PC-9 (cell line): ENCODE data around the gene FLYWCH2. TPM values are rescaled to one million over a fixed set of nuclear protein-coding genes. Genes with fewer than 3 reads are reported as not detected.

Experiments
- BruUV-seq: library from RNA; stranded (reverse); fragments of 400-500 nt; replicated peaks from 2 replicates; lab custom pipeline; 2021; lab: Mats Ljungman, UMichigan
- CTCF ChIA-PET: fragments of 300-600 bp; sonication (Branson Sonifier 250); formaldehyde crosslinking; loops from one replicate; lab custom pipeline; 2022; ENCODE audit warnings: antibody characterized with exemption; lab: Charles Lee
- POLR2A ChIA-PET: fragments of 300-600 bp; sonication (Branson Sonifier 250); formaldehyde crosslinking; loops from one replicate; lab custom pipeline; 2022; ENCODE audit warnings: antibody characterized with exemption; ENCODE audit not compliant: unreplicated experiment; lab: Charles Lee
- DNase-seq, 2 experiments: peaks; one replicate each; pipeline versions ENCODE4 v3.0.0 to v3.0.0-alpha.2; 2015 to 2022; ENCODE audit warnings: mixed read lengths in 1 of 2
- H2AFZ ChIP-seq: fragments of 200-600 bp; sonication (generic); 2 replicates; pipeline ENCODE4 v1.8.1; 2017; ENCODE audit warnings: antibody characterized with exemption
- H3F3A ChIP-seq: fragments of 200-600 bp; sonication (generic); 2 replicates; pipeline ENCODE4 v1.8.1; 2017; ENCODE audit warnings: antibody characterized with exemption, mild to moderate bottlenecking, low read depth; ENCODE audit not compliant: insufficient read depth
- H3K27ac ChIP-seq: fragments of 200-600 bp; sonication (generic); 2 replicates; pipeline ENCODE4 v1.6.1; 2016; ENCODE audit warnings: mixed run types
- H3K27me3 ChIP-seq: fragments of 200-600 bp; sonication (generic); 2 replicates; pipeline ENCODE4 v1.6.1; 2016; ENCODE audit warnings: low read depth, mixed run types; ENCODE audit not compliant: insufficient read depth
- H3K36me3 ChIP-seq: fragments of 200-600 bp; sonication (generic); 2 replicates; pipeline ENCODE4 v1.6.1; 2016; ENCODE audit warnings: low read depth, mixed run types
- H3K4me1 ChIP-seq: fragments of 200-600 bp; sonication (generic); replicated peaks from 2 replicates; pipeline ENCODE4 v1.6.1; 2016; ENCODE audit warnings: mixed run types; ENCODE audit not compliant: insufficient read depth
- H3K4me2 ChIP-seq: fragments of 200-600 bp; sonication (generic); 2 replicates; pipeline ENCODE4 v1.6.1; 2017; ENCODE audit warnings: mixed run types
- H3K4me3 ChIP-seq: fragments of 200-600 bp; sonication (generic); 2 replicates; pipeline ENCODE4 v1.6.1; 2016; ENCODE audit warnings: mixed run types
- H3K79me2 ChIP-seq: fragments of 200-600 bp; sonication (generic); 2 replicates; pipeline ENCODE4 v1.6.1; 2017; ENCODE audit warnings: low read depth, mixed run types
- H3K9me2 ChIP-seq: fragments of 200-600 bp; sonication (generic); 2 replicates; pipeline ENCODE4 v1.8.1; 2017; ENCODE audit warnings: mild to moderate bottlenecking; ENCODE audit not compliant: insufficient read depth
- H3K9me3 ChIP-seq: fragments of 200-600 bp; sonication (generic); 2 replicates; pipeline ENCODE4 v1.8.1; 2016; ENCODE audit warnings: low read depth; ENCODE audit not compliant: insufficient read depth
- H4K20me1 ChIP-seq: fragments of 200-600 bp; sonication (generic); 2 replicates; pipeline ENCODE4 v1.8.1; 2017; ENCODE audit not compliant: insufficient read depth
- CTCF ChIP-seq: fragments of 200-600 bp; sonication (generic); conservative IDR thresholded peaks from 2 replicates; pipeline ENCODE4 v1.6.1; 2017; ENCODE audit warnings: mixed run types, antibody characterized with exemption, mild to moderate bottlenecking, moderate library complexity
- EZH2 ChIP-seq: fragments of 200-600 bp; sonication (generic); IDR thresholded peaks from 2 replicates; pipeline ENCODE4 v1.8.0; 2017; ENCODE audit warnings: antibody characterized with exemption, low read depth
- intact Hi-C: fragments of 100-400 bp; cut with micrococcal nuclease; formaldehyde crosslinking; loops from one replicate; pipeline ENCODE4 v1.10.0; 2022; ENCODE audit not compliant: unreplicated experiment
- total RNA-seq: library from RNA; stranded (reverse); gene quantifications from 2 replicates; pipeline ENCODE4 v1.2.3, GENCODE V29; 2021

FLYWCH2 gene
- total RNA-seq, 1 experiment from 2014 or later, result 41.5 TPM

- no TSS peak for BruUV-seq
- H2AFZ ChIP-seq, result no peak overlapping the region
- no peak overlapping the region for H3K4me2 ChIP-seq
- ChIA-PET CTCF (no interaction called here), POLR2A (no interaction called here)
- H3K4me1 ChIP-seq, result no peaks in the 10 kb centered on the region
- DNase-seq, result no peak
- intact Hi-C loops, result no loop called here
- no peak for TF ChIP-seq CTCF
- H3K27ac ChIP-seq, result no peak overlapping the region
- H3K4me3 ChIP-seq, result no peak overlapping the region
- H3K9me2 ChIP-seq, result no peaks in the 10 kb centered on the region
- no peaks in the 10 kb centered on the region for H3K36me3 ChIP-seq
- H3K9me3 ChIP-seq, result no peaks in the 10 kb centered on the region
- H4K20me1 ChIP-seq, result no peaks in the 10 kb centered on the region
- H3K79me2 ChIP-seq, result no peaks in the 10 kb centered on the region
- H3K27me3 ChIP-seq, result no peaks in the 10 kb centered on the region
- H3F3A ChIP-seq, result no peaks in the 10 kb centered on the region
These were observed 53.5 kb downstream of the FLYWCH2 start for GRCh38 chr16:2936436-2937011.

DNA sequence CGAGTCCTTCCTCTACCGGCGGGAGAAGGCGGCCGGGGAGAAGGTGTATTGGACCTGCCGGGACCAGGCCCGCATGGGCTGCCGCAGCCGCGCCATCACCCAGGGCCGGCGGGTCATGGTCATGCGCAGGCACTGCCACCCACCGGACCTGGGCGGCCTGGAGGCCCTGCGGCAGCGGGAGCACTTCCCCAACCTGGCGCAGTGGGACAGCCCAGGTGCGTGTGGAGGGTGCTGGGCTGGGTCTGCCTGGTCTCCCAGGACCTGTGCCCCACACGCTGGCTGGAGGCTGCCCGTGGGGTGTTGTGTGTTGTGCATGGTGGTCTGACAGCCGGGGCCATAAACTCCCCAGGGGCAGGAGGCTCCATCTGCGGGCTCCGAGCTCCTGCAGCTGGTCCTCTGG lies 54.2 kb downstream of the FLYWCH2 start:
- no peaks in the 10 kb centered on the region for H3K36me3 ChIP-seq
- ChIA-PET POLR2A (no interaction called here), CTCF (no interaction called here)
- H3F3A ChIP-seq, result no peaks in the 10 kb centered on the region
- TF ChIP-seq CTCF (no peak), EZH2 (no peak)
- BruUV-seq, result no TSS peak
- no peak overlapping the region for H3K27ac ChIP-seq
- no peaks in the 10 kb centered on the region for H3K9me2 ChIP-seq
- no peak overlapping the region for H3K4me2 ChIP-seq
- H3K9me3 ChIP-seq, result no peaks in the 10 kb centered on the region
- H4K20me1 ChIP-seq, result no peaks in the 10 kb centered on the region
- H2AFZ ChIP-seq, result no peak overlapping the region
- H3K79me2 ChIP-seq, result no peaks in the 10 kb centered on the region
- no peaks in the 10 kb centered on the region for H3K4me1 ChIP-seq
- DNase-seq, result no peak
- H3K27me3 ChIP-seq, result no peaks in the 10 kb centered on the region
- intact Hi-C loops, result no loop called here
- H3K4me3 ChIP-seq, result no peak overlapping the region

GRCh38 chr16:2938206-2938605 lies 55.2 kb downstream of the FLYWCH2 start:
- POLR2A ChIA-PET, result no interaction called here
- intact Hi-C loops, result no loop called here
- H3K4me2 ChIP-seq, result no peak overlapping the region
- H3F3A ChIP-seq, result no peaks in the 10 kb centered on the region
- no peaks in the 10 kb centered on the region for H3K9me2 ChIP-seq
- H4K20me1 ChIP-seq, result no peaks in the 10 kb centered on the region
- CTCF ChIA-PET, result interaction anchor here (0.6 kb wide), 1 partner anchor 32 kb away, joined by 3 read pairs; no protein-coding TSS in a partner anchor
- H3K27me3 ChIP-seq, result no peaks in the 10 kb centered on the region
- no peaks in the 10 kb centered on the region for H3K36me3 ChIP-seq
- no peaks in the 10 kb centered on the region for H3K9me3 ChIP-seq
- H3K4me1 ChIP-seq, result no peaks in the 10 kb centered on the region
- H3K27ac ChIP-seq, result no peak overlapping the region
- no peaks in the 10 kb centered on the region for H3K79me2 ChIP-seq
- no peak overlapping the region for H2AFZ ChIP-seq
- no TSS peak for BruUV-seq
- H3K4me3 ChIP-seq, result no peak overlapping the region
- no peak for TF ChIP-seq CTCF
- no peak for TF ChIP-seq EZH2
- DNase-seq, result no peak
